GM10266 (cell line): ENCODE results near the gene NR6A1.

ENCODE experiments used
- DNase-seq: peaks from one replicate; pipeline ENCODE4 v3.0.0; 2012; ENCODE audit errors: extremely low spot score
- TF ChIP-seq, protein P1 (sequence below): IDR thresholded peaks from 2 replicates; pipeline ENCODE4 v1.5.1; 2012; ENCODE audit warnings: mild to moderate bottlenecking, low read depth; ENCODE audit not compliant: control insufficient read depth, insufficient read depth; ENCODE audit errors: missing control alignments

Gene NR6A1

GRCh38 chr9:124518116-124518515, 253.0 kb downstream of the NR6A1 start:
- TF ChIP-seq, protein P1, sequence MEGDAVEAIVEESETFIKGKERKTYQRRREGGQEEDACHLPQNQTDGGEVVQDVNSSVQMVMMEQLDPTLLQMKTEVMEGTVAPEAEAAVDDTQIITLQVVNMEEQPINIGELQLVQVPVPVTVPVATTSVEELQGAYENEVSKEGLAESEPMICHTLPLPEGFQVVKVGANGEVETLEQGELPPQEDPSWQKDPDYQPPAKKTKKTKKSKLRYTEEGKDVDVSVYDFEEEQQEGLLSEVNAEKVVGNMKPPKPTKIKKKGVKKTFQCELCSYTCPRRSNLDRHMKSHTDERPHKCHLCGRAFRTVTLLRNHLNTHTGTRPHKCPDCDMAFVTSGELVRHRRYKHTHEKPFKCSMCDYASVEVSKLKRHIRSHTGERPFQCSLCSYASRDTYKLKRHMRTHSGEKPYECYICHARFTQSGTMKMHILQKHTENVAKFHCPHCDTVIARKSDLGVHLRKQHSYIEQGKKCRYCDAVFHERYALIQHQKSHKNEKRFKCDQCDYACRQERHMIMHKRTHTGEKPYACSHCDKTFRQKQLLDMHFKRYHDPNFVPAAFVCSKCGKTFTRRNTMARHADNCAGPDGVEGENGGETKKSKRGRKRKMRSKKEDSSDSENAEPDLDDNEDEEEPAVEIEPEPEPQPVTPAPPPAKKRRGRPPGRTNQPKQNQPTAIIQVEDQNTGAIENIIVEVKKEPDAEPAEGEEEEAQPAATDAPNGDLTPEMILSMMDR: no peak
- no peak for DNase-seq

DNA sequence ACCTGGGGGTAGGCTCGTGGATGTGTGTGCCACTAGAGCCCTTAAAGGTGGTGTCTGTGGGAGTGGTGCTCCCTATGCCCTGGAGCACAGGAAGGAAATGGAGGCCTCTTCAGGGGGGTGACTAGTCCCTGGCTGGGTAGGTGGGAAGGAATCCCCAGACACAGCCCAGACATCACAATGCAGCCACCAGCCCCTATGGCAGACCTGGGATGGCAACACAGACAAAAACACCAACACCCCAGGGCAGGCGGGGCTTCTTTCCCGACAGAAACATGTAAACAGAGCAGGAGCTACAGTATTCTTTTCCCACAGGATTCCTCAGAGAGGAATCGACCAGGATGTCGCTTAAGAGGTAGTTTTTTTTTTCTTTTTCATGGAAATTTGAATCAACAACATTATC, 253.5 kb downstream of the NR6A1 start:
- DNase-seq: no peak
- TF ChIP-seq, protein P1: no peak

DNA sequence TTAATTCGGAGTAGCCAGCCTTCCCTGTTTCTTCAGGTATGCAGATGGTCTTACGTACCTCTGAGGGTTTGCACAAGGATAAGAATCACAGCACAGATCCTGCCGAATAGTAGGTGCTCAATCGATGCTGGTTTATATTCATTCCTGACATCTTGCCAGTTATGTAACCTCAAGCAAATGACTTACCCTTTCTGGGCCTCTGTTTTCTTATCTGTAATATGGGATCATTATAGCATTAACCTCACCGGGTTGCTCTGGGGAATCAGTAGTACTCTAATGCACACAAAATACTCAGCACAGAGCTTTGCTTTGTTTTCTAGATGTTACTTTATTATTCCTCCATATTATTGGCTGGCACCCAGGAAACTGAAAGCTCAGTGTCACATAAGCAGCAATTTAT, 256.2 kb downstream of the NR6A1 start:
- no peak for DNase-seq
- TF ChIP-seq, protein P1: no peak

GRCh38 chr9:124514125-124514524, 257.0 kb downstream of the NR6A1 start:
- TF ChIP-seq, protein P1: no peak

GRCh38 chr9:124513376-124513994, 257.6 kb downstream of the NR6A1 start:
- TF ChIP-seq, protein P1: no peak
- no peak for DNase-seq

More at GRCh38 chr9:124514125-124514524, 257.0 kb downstream of the NR6A1 start:
- DNase-seq: no peak

DNA sequence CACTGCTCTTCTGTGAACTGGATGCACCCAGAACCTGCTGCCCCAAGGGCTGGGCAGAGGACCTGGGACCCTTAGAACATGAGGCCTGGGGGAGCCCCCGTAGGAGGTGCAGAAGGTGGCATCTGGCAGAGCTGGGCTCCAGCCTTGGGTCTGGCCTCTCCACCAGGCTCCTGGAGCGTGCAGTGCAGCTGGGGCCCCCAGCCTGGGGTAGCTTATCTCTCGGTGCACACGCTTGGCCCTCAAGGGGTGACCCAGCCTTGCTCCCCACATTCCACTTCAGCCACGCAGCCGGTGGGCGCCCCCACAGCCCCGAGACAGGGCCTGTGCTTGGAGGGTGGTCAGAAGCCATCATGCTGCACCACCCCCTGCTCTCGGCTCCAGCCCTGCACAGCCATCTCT, 258.3 kb downstream of the NR6A1 start:
- DNase-seq: no peak
- TF ChIP-seq, protein P1: no peak

- TF ChIP-seq, protein P1: no peak
- DNase-seq: no peak
These were observed 259.0 kb downstream of the NR6A1 start for GRCh38 chr9:124511891-124512805.
